ENCODE measurements around the gene KCNH4.

Gene KCNH4

GRCh38 chr17:42112552-42113176, 68.3 kb downstream of the KCNH4 start, which contains the start of gene DHX58:
TSS of gene DHX58 (minus strand) at chr17:42112714. CDS start at chr17:42111892, 822 bp downstream.
- ChIA-PET CTCF (interaction anchor here (0.5 to 17.1 kb wide), 11 partner anchors 9 to 418 kb away, joined by 3 to 260 read pairs (median 3); partner anchors contain the start of genes DNAJC7 and NKIRAS2), POLR2A (interaction anchor here (1.3 to 1.8 kb wide), 2 partner anchors 9 to 86 kb away, joined by 4 read pairs; no protein-coding TSS in a partner anchor)
- peaks cover 4% of the 10 kb centered on the region; the same call in 1 of the 2 replicates for H3K4me1 ChIP-seq (ENCODE audit: control insufficient read depth, insufficient read depth, low read length)
- H3K9me3 ChIP-seq (ENCODE audit: control insufficient read depth, insufficient read depth, low read depth, low read length) = no peaks in the 10 kb centered on the region
- no peak within 1 kb of the TSS for H3K27ac ChIP-seq (ENCODE audit: extremely low read depth, low read depth, low read length)
- TF ChIP-seq PATZ1 (tag by site-specific recombination; IDR thresholded peaks at IDR 0.05) = no peak
- TF ChIP-seq SCRT2 (tag by site-specific recombination; IDR thresholded peaks at IDR 0.05) = no peak
- TF ChIP-seq ZNF223 (tag by site-specific recombination; IDR thresholded peaks at IDR 0.05) = 0 out of 2 replicates have a peak, but pooled peaks have one; percentile 39
- TF ChIP-seq ZNF140 (tag by site-specific recombination; IDR thresholded peaks at IDR 0.05) = no peak
- TF ChIP-seq SP2 (tag by site-specific recombination; IDR thresholded peaks at IDR 0.05) = no peak
- TF ChIP-seq ZSCAN18 (tag by site-specific recombination; IDR thresholded peaks at IDR 0.05) = no peak
- no peak for TF ChIP-seq ZSCAN30 (tag by site-specific recombination; IDR thresholded peaks at IDR 0.05)
- no peak for TF ChIP-seq ZNF169 (tag by site-specific recombination; IDR thresholded peaks at IDR 0.05)
- peak; percentile 59 for TF ChIP-seq ZNF335 (tag by site-specific recombination; conservative IDR thresholded peaks at IDR 0.05)
- no peak for TF ChIP-seq ZBTB44 (tag by site-specific recombination; IDR thresholded peaks at IDR 0.05)
- peak; percentile 73 for TF ChIP-seq ZBTB17 (tag by site-specific recombination; IDR thresholded peaks at IDR 0.05)
- TF ChIP-seq ZNF76 (tag by site-specific recombination; IDR thresholded peaks at IDR 0.05; ENCODE audit: borderline replicate concordance, low read depth) = no peak
- TF ChIP-seq ZNF114 (tag by site-specific recombination; IDR thresholded peaks at IDR 0.05) = no peak
- TF ChIP-seq ZNF473 (tag by site-specific recombination; IDR thresholded peaks at IDR 0.05) = no peak
- TF ChIP-seq PRDM10 (tag by site-specific recombination; IDR thresholded peaks at IDR 0.05) = peak; percentile 49
- H3K4me3 ChIP-seq (ENCODE audit: low read depth, low read length) = no peak within 1 kb of the TSS
- H3K36me3 ChIP-seq (ENCODE audit: control insufficient read depth in 2 of 2, insufficient read depth in 1 of 2, low read length in 2 of 2) = peaks cover 5 to 46% of the 10 kb centered on the region in 2 experiments; a peak in 2 of 3 replicates
